GM18861 (cell line): ENCODE measurements around the gene ALDH1L1.

Experiments
- ATAC-seq: cut with Tn5 transposase; IDR thresholded peaks from one replicate; pipeline ENCODE4 v1.9.1; 2021; ENCODE audit not compliant: unreplicated experiment

Gene ALDH1L1

DNA sequence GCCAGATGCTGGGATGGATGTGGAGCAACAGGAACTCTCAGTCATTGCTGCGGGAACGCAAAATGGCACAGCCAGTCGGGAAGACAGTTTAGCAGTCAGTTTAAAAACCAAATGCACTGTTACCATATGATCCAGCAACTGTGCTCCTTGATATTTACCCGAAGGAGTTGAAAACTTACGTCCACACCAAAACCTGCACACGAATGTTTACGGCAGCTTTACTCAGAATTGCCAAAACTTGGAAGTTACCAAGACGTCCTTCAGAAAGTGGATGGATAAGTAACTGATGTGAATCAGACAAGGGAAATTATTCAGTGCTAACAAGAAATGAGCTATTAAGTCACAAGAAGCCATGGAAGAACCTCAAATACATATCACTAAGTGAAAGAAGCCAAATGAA, 60.4 kb downstream of the ALDH1L1 start:
- no peak for ATAC-seq

DNA sequence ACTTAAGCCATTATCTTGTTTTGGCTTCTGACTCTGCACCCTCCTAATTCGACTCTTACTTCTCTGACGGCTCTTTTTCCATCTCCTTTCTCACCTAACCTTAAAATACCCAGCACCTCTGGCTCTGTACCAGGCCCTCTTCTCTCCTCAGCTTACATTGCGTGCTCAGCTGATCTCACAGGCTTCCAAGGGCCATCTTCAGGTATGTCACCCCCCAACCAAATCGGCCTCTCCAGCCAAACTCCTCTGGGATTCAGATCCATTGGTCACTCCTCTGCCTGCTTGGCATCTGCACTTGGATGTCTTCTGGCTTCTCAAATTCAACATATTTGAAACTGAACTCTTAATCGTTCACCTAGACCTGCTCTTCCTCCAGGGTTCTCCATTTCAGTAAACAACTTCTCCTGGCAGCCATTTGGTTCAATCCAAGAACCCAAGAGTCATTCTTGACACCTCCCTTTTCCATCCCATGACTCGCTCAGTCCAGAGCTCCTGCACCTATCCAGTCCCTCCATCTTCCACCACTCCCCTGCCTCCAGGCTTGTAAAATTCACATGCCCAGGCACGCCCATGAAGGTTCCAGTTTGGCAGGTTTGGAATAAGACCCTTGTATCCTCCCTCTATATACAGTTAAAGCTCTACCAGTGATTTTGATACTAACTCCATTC, 61.2 kb downstream of the ALDH1L1 start:
- ATAC-seq = no peak

DNA sequence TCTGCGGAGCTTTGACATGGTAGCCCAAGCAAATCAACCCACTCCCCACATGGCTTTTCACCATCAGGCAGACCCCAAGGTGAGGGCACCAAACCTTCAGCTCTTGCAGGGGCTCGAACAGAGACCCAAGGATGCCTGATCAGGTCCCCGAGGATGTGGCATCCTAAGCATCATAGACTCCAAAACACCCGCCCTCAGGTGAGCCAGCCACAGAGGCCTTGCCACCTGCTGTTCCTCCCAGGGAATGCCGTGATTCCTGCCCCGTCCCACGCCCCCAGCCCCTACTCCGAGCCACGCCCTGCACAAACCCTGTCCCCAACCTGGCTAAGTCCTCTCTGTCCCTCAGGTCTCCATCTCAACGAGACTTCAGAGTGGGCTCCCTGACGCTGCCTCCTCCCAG, 61.8 kb downstream of the ALDH1L1 start:
- ATAC-seq = no peak

DNA sequence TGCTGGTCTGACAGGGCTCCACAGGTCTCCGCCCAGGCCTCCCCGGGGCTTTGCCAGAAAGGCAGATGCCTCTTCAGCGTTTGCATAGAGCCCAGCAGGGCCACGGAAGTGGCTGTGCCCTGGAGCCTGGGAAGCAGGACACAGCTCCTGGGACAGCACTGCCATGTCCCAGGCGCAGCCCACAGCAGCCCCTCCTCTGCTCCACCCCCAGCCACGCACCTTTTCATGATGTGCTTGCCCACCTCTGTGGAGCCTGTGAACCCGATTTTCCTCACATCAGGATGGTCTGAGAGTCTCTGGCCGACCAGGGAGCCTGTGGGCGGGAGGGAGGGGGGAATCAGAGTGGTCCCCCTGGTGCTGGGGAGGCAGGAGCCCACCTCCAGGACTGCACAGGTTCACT, 62.6 kb downstream of the ALDH1L1 start:
- no peak for ATAC-seq

DNA sequence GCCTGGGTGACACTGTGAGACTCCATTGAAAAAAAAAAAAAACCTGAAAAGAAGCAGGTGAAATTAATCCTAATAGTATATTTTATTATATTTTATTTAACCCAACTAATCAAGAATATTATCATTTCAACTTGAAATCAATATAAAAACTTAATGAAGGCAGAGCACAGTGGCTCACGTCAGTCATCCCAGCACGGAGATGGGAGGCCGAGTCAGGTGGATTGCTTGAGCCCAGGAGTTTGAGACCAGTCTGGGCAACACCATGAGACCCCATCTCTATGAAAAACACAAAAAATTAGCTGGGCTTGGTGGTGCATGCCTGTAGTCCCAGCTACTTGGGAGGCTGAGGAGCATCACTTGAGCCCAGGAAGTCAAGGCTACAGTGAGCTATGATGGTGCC, 63.2 kb downstream of the ALDH1L1 start:
- ATAC-seq = no peak

DNA sequence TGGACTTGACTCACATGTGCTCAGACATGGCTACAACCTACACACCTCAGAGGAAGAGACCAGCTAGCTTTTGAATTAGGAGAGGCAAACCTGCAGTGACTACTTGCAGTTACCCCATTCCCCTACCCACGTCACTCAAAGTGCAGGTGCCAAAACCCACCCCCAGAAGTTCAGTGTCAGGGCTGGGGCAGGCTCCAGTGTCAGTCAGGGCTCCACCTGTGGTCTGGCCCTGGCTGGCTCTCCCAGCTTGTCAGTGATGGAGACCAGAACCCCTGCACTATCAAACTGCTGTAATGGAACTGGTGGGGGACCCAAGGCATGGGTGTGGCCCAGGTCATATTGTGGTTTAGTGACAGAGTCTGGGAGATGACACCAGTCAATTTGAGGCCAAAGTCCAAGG, 63.9 kb downstream of the ALDH1L1 start:
- ATAC-seq = no peak

DNA sequence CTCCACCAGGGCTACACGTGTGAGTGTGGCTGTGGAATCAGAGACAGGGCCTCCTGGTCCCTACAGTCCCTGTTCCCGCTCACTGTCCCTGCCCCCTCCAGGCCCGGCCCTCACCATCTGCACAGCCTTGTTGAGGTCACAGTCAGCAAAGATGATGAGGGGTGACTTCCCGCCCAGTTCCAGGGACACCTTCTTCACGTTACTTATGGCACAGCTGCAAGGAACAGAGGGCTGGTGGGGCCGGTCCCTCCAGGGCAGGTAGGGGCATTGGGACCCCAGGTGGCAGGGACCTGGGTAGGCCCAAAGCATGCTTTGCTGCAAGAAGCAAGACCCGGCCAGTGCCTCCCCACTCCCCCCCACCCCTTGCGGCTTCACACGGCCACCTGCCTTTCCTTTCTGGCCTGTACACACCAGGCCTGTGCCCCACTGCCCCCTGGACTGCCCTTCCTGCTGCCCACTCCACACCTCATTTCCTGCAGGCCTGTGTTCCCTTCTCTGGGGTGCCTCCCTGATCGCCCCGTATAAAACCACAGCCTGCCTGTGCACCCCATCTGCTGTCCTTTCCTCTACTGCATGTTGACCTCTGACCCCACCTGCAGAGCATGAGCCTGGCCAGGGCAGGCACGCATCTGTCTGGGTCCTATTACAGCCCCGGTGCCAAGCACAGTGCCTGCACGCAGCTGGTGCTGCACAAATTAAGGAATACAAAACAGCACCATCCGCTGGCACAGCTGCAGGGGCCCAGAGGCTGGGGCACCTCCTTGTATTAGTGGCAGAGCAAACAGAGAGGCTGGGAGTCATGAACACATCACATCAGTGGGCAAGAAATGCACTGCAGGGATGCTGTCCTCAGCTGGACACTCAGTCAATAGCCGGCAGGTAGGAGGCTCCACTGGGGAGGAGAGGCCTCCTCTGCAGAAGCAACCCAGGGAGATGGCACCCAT, 65.7 kb downstream of the ALDH1L1 start:
- ATAC-seq = no peak

DNA sequence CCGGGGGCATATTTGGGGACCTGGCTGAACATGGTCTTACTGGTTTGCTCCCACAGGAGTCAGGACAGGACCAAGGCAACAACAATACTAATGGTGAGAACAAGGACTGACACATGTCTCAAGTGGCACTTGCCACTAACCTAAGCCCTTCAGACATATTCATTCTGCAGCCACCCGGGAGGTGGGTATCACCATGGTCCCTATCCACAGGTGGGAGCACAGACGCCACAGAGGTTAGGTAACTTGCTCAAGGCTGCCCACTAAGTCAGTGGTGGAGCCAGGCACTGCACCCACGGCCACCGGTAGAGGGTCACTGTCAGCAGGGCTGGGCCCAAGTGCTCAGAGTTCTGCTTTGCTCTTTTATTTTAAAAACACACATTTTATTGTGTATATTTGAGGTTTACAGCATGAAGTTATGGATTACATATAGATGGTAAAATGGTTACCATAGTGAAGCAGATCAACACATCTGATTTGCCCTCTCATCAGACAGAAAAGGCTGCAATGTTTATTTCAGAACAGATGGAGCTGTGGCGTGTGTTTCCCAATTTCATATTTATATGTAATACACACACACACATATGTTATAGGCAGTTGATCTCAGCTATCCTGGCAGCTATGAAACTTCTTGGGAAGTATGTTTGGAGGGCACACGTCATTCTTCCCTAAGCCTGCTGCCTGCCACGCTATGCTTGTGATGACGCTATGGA, 66.5 kb downstream of the ALDH1L1 start:
- no peak for ATAC-seq

DNA sequence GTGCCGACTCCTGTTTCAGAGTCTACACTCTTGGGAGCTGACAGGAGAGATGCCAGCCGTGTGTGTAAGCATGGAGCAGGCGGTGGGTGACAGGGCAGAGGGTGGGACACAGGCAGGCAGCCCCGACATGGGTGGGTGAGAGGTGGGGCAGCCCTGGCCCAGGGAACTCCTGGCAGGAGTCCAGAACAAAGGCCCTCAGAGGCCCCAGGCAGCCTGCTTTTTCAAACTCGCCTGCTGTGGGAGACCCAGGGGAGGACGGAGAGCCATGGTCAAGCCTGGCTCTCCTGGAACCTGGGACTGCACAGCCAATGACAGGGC, 67.2 kb downstream of the ALDH1L1 start:
- ATAC-seq = no peak

DNA sequence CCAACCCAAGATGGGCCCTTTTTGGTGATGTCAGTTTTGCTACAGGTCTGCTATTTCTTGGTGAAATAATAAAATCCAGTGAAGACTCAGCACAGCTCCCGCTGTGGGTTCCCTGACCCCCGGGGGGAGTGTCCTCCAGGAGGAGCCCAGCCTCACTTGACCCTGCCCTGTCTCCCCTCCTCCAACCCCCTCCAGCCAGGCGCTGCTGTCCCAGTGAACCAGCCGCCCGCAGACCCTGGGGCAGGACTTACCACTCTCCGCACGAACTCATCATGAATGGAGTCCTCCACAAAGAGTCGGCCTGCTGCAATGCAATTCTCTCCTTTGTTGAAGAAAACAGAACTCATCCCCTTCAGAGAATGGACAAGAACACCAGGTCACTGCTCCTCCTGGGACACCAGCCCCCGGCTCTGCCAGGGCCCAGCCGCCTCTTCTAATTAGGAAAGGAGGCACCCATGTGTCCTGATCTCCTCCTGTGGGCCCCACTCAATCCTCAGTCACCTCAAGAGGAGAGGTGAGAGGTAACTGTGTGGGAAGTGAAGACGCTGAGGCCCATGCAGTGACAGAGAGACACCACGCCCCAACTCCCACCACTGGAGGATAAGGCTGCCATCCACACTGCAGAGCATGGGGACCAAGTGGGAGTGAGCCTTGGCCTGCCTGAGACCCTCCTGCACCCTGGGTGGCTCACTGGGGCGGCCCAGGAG, 67.7 kb downstream of the ALDH1L1 start:
- no peak for ATAC-seq

DNA sequence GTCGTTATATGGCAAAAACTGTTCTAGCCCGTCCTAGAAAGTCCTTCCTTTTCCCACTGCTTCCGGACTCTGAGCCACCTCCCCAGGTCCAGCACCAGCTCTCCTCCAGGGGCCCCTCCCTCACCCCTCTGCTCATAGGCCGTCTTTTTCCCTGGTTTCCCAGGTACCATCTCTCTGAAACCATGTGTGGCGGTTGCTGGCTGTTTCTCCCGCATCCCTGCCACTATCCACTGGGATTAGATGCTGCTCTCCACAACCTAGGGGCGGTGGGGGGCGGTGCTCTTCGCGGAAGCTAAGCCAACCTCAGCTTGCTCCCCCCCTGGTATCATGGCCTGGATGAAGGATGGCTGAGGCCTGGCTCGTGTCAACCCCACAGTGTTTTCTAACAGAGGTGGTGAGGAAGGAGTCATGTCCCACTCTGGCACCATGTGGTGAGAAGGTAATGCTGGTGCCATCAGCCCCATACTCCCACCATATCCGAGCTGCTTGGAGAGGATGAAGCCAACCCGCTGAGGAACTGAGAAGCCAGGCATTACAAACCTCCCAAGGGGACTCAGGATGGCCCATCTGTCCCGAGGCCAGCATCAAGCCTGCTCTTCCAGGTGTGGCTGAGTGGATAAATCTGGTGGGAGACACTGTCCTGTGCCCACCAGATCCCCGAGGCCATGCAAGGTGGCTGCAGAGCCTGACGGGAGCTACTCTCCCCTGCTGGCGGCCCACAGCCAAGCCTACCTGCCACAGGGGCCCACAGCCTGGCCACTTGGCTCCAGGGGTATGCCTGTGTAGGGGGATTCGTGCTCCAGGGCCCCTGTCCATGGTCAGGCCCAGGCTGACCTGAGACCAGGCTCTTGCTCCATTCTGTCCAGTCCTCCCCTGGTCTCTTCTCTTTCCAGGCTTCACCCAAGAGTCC, 68.6 kb downstream of the ALDH1L1 start:
- ATAC-seq = no peak

DNA sequence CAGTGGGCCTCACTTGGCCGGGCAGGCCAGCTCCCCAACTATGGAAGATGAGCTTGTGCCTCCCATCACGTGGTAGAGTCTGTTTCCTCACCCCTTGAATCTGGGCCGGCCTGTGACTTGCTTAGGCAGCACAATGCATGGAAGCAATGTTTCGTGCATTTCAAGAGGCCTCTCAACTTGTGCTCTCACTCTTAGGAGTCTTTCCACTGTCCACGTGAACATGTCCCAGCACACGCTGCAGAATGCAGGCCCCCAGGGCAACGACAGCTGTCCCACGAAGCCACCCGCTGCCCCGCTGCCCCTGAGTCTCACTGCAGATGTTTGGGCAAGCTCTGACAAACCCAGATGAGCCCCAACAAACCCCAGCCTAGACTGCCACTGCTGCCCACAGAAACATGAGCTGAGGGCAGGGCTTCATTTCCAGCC, 69.2 kb downstream of the ALDH1L1 start:
- no peak for ATAC-seq

DNA sequence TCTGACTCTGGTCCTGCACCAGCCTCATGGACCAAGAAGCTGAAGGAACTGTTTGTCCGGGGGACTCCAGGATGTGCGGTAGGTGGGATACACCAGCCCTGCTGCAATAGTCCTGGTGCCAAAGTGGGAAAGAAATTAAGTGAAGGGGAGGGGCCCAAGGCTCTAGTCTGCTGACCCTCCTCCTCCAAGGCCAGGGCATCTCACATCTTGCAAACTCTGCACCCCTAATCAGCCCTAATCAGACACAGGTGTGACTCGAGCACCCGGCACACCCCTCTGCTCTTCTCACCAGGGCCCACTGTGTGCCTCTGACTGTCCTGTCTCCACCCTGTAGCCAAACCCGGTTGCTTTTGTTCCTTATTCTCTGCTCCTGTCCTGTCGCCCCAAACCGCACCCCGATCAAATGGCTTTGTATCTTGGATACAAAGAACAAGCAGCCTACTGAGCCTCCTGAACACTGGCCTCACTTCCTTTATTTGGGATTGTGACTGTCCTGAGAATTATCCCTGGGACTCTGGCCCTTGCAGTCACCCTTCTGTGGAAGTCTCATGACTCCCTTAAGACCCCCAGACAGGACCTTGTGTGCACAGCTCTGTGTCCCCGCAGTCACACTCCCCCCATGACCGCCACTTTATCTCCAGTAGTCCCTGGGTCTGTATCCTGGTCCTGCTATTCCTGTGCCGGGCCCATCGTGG, 69.8 kb downstream of the ALDH1L1 start:
- ATAC-seq = no peak

DNA sequence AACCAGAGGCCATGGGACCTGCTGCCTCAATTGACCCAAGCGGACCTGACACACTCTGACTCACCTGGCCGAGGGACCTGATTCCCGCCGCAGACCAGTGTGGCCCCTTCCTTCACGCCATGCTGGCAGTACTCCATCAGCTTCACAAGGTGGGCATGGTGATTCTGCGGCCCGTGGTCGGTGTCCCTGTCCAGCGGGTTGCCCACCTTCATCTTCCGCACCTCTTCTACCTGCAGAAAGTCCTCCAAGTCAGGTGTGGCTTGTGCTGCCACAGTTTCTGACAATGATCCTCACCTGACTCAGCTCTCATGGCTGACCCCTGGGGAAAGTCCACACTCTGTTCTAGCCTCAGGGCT, 70.5 kb downstream of the ALDH1L1 start:
- ATAC-seq = no peak

DNA sequence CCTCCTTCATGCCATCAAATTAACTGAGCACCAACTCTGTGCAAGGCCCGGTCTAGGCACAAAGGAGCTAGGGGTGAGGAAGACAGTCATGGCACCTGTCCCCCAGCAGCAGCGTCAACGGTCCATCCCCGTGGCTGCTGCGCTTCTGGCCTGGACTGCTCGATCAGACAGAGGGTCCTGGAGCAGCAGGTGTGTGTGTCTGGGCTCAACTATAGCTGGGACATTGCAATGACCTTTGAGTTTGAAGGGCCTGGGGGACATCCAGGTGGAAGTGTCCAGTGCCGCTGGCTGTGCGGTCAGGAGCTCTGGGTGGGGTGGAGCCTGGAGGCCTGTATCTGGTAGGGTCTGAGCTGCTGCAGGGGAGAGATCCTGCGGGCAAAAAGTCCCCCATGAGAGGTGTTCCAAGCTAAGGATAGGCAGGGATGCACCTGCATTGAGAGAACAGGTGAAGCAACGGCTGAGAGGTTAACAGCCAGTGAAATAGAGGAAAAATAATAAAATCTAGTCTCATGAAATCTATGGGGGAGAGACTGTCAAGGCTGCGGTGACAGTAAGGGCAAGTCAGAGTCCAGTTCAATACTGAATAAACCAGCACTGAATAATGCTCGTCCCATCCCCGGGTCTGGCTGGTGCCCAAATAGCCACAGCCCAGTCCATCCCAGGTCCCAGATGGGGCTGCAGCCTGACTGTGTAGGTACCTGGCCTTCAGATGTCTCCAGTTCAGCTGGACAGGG, 71.1 kb downstream of the ALDH1L1 start:
- no peak for ATAC-seq

DNA sequence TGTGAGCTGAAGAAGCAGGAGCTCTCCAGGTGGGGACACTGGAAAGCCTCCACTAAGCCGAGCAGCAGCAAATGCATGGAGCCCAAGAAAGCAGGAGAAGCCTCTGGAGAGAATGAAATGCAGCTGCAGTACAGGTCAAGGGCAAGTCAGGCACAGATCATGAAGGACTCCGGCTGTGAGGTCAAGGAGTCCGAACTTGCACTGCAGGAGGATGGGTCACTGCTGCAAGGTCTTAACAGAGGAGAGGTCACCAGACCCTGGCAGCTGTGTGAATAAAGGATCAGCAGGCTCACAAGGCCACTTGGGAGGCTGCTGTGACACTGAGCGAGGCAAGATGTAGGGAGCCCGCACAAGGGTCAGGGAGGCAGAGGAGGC, 71.7 kb downstream of the ALDH1L1 start:
- ATAC-seq = no peak

DNA sequence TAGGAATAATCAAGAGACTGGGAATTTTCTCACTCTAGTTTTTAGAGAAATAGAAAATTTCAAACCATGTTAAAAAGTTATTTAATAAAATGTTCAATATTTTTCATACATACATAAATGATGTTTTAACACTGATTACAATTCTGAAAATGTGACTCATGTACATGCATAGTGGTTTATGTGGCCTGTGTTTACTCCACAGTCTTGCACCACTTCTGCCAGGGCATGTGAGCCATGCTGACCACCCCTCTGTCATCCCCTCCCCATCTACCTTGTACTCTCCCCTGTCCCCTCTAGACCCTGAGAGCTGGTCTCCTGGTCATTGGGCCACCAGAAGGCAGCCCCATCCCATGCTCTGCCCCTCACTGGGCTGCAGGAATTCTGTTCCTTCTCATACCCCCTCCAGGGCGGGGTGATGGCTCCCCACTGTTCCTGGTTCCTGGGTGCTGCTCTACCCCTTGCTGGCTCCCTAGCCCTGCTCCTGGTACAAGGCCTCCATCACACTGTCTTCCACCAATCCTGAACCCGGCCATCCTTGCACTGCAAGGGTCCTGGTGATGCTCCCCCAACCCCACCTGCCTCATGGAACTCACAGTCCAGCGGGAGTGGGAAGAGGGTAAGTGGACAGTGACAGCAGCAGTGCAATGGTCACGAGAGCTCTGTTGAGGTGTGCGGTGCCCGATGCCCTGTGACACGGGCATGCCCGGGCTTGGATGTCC, 72.3 kb downstream of the ALDH1L1 start:
- ATAC-seq = no peak

DNA sequence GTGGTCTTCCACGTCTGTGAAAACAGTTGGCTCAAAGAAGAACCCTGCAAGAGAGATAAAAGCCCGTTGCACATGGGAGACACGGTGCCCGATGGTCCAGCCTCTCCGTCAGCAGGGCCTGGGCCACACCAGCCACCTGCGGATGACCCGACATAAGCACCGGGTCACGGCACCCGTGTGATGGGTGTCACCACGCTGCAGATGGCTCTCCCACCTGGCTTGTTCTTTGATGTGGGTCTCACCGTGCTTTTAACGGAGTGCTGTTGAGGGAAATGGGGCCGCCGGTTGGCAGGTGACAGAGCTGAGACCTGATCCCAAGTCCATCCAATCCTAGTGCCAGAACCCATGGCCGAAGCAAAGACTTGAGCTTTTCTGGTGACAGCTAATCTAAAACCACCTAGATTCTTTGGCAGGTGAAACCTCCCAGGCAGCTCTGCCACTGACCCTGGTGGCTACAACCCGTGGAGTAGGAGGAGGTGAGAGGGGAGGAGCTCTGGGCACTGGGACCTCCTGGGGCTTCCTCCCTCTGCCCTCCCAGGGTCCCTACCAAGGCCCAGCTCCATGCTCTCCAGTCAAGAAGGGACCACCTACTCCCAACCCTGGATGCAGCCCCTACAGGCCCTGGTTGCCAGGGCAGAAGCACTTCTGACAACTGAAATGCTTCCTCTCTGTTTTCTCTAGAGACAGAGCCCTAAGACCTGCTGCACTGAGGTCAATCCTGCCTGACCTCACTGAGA, 73.0 kb downstream of the ALDH1L1 start:
- no peak for ATAC-seq
